SJCRH30 (cell line): Measurements from ENCODE around the gene GRIP1. TPM values are rescaled to one million over a fixed set of nuclear protein-coding genes. Genes with fewer than 3 reads are reported as not detected.

Experiments used
- DNase-seq, 2 experiments: peaks; one replicate each; pipeline ENCODE4 v3.0.0-alpha.2; 2015 to 2020
- H3K27ac ChIP-seq: fragments of 250-450 bp; sonication (Bioruptor Pico); 2 replicates; pipeline ENCODE4 v1.5.1; 2020; ENCODE audit warnings: mild to moderate bottlenecking, moderate library complexity
- H3K27me3 ChIP-seq: fragments of 250-450 bp; sonication (Bioruptor Pico); 2 replicates; pipeline ENCODE4 v1.5.1; 2020; ENCODE audit warnings: mild to moderate bottlenecking, moderate library complexity
- H3K36me3 ChIP-seq: fragments of 250-450 bp; sonication (Bioruptor Pico); 2 replicates; pipeline ENCODE4 v1.5.1; 2020; ENCODE audit warnings: mild to moderate bottlenecking, moderate library complexity
- H3K4me1 ChIP-seq: fragments of 250-450 bp; sonication (Bioruptor Pico); 2 replicates; pipeline ENCODE4 v1.5.1; 2020; ENCODE audit warnings: mild to moderate bottlenecking, moderate library complexity
- H3K4me3 ChIP-seq: fragments of 250-450 bp; sonication (Bioruptor Pico); 2 replicates; pipeline ENCODE4 v1.5.1; 2020; ENCODE audit warnings: mild to moderate bottlenecking, moderate library complexity
- H3K9me3 ChIP-seq: fragments of 250-450 bp; sonication (Bioruptor Pico); replicated peaks from 2 replicates; pipeline ENCODE4 v1.5.1; 2020; ENCODE audit warnings: mild to moderate bottlenecking, moderate library complexity
- total RNA-seq: library from RNA; depleted of rRNA; stranded (reverse); fragments of >200 nt; shearing (Covaris generic); gene quantifications from 2 replicates; pipeline ENCODE4 v1.2.3, GENCODE V29; 2014

The GRIP1 gene
- total RNA-seq, 1 experiment from 2014 or later: 8.2 TPM

DNA sequence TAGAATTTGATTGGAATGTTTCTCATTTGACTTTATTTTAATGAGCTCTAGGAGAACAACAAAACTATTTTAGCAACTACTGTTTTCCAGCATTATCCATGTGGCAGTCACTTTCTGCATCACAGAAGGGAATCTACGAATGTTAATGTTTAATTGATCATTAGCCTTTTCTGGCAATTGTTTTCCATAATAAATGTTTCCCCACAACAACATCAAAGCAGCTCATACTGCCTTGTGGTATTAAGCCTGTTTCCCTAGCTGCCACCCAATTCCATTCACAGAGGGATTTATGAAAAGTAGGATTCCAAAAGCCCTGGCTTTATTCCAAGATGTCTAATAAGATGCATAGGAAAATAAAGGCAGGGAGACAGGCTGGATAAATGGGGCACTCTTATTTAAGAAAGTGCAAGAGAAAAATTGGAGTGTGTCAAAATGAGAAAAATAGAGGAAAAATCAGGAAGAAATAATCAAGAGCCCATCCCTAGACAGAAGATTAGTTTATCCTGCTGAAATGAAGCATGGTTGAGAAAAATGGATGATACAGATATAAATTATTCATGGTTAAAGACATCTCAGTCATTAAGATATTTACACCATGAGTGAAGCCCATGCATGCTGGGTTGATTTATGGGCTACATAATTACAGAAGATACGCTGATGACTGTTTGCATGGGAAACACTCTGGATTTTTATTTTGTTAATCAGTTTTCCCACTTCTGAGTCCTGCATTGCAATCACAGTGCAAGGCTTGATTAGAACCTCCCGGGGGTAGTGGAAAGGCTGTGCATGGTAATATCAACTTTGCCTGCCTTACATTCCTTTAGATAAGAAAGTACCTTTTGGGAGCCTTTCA lies 196.3 kb downstream of the GRIP1 start:
- H3K9me3 ChIP-seq: no peaks in the 10 kb centered on the region
- 0 out of 2 replicates have a peak, but pooled peaks cover 2% of the 10 kb centered on the region for H3K4me1 ChIP-seq
- H3K27ac ChIP-seq: no peak overlapping the region
- no peaks in the 10 kb centered on the region for H3K27me3 ChIP-seq
- H3K4me3 ChIP-seq: no peak overlapping the region
- H3K36me3 ChIP-seq: no peaks in the 10 kb centered on the region
- DNase-seq: peak in 1 of 2 experiments; percentile 10

DNA sequence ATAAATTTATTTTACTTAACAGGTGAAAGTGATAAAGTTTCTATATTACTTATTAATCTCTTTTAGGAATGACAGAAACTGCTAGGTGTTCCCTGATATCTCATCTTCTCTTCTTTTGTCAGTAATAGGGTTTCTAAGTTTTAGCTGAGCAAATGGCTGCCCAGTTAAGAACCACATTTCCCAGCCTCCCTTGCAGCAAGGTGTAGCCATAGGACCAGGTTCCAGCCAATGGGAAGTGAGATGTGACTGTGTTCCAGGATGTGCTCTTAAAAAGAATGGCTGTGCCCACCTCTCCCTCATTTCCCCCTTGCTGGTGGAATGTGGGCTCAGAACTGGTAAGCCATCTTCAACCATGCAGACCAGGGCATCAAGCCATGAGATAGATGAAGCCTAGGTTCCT lies 210.9 kb downstream of the GRIP1 start:
- H3K4me1 ChIP-seq: no peaks in the 10 kb centered on the region
- H3K27ac ChIP-seq: no peak overlapping the region
- no peaks in the 10 kb centered on the region for H3K27me3 ChIP-seq
- no peaks in the 10 kb centered on the region for H3K36me3 ChIP-seq
- no peak overlapping the region for H3K4me3 ChIP-seq
- no peaks in the 10 kb centered on the region for H3K9me3 ChIP-seq
- peak; percentile 7 to 16 for DNase-seq

DNA sequence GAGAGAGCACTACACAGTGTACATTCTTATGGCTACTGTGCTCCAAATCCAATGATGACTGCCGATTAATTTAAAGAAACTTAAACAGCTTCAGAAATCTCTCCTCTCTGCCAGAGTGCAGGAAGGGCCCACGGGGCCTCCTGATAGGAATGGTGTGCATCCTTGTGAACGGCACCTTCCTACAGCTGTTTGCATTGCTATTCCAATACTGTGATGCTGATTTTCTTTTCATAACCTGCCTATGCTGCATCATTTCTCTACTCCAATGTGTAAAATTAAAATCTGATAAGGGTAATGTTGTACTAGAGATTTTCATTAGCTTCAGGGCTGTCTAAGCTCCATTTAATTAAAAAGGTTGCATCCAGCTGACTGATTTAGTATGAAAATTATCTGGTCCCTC lies 217.5 kb downstream of the GRIP1 start:
- Histone ChIP-seq H3K36me3 (0 out of 2 replicates have a peak, but pooled peaks cover 2% of the 10 kb centered on the region), H3K27me3 (no peaks in the 10 kb centered on the region), H3K9me3 (no peaks in the 10 kb centered on the region), H3K4me1 (no peaks in the 10 kb centered on the region), H3K4me3 (no peak overlapping the region), H3K27ac (no peak overlapping the region)
- DNase-seq: no peak

- no peaks in the 10 kb centered on the region for H3K27me3 ChIP-seq
- H3K4me1 ChIP-seq: no peaks in the 10 kb centered on the region
- H3K9me3 ChIP-seq: no peaks in the 10 kb centered on the region
- H3K27ac ChIP-seq: no peak overlapping the region
- H3K36me3 ChIP-seq: 0 out of 2 replicates have a peak, but pooled peaks cover 2% of the 10 kb centered on the region
- DNase-seq: no peak
- no peak overlapping the region for H3K4me3 ChIP-seq
Observed at GRCh38 chr12:66459944-66460482, 218.9 kb downstream of the GRIP1 start.

- H3K4me1 ChIP-seq: no peaks in the 10 kb centered on the region
- H3K36me3 ChIP-seq: 0 out of 2 replicates have a peak, but pooled peaks cover 2% of the 10 kb centered on the region
- no peak overlapping the region for H3K4me3 ChIP-seq
- H3K27me3 ChIP-seq: no peaks in the 10 kb centered on the region
- H3K9me3 ChIP-seq: no peaks in the 10 kb centered on the region
- no peak for DNase-seq
- no peak overlapping the region for H3K27ac ChIP-seq
Observed at GRCh38 chr12:66456612-66457011, 222.3 kb downstream of the GRIP1 start.

GRCh38 chr12:66453844-66454243 lies 225.0 kb downstream of the GRIP1 start:
- Histone ChIP-seq H3K9me3 (no peaks in the 10 kb centered on the region), H3K36me3 (no peaks in the 10 kb centered on the region), H3K4me1 (no peaks in the 10 kb centered on the region), H3K27me3 (no peaks in the 10 kb centered on the region), H3K27ac (no peak overlapping the region), H3K4me3 (no peak overlapping the region)
- DNase-seq: no peak

DNA sequence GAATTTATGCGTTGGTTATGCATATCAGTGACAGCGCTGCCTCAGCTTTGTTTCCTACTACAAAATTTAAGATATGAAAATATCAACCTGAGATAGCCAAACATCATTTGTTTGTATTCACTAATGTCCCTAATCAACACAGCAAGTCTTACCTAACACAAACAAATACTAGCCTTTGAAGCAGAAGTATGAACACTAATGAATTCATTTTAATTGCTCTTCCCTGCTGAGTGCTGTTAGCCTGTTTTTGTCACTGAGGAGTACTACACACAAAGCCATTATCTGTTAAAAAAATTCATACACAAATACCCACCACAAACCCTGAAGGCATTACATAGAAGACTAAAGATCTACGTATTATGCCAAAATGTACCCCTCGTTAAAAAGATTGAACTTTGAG lies 225.8 kb downstream of the GRIP1 start:
- DNase-seq: no peak
- no peaks in the 10 kb centered on the region for H3K4me1 ChIP-seq
- H3K27me3 ChIP-seq: no peaks in the 10 kb centered on the region

GRCh38 chr12:66449531-66449930 lies 229.3 kb downstream of the GRIP1 start:
- DNase-seq: no peak
- no peaks in the 10 kb centered on the region for H3K27me3 ChIP-seq
- no peak overlapping the region for H3K27ac ChIP-seq
- H3K36me3 ChIP-seq: no peaks in the 10 kb centered on the region
- no peaks in the 10 kb centered on the region for H3K9me3 ChIP-seq
- H3K4me3 ChIP-seq: no peak overlapping the region
- no peaks in the 10 kb centered on the region for H3K4me1 ChIP-seq

More for the DNA sequence above, 225.8 kb downstream of the GRIP1 start:
- Histone ChIP-seq H3K36me3 (no peaks in the 10 kb centered on the region), H3K4me3 (no peak overlapping the region), H3K27ac (no peak overlapping the region), H3K9me3 (no peaks in the 10 kb centered on the region)

DNA sequence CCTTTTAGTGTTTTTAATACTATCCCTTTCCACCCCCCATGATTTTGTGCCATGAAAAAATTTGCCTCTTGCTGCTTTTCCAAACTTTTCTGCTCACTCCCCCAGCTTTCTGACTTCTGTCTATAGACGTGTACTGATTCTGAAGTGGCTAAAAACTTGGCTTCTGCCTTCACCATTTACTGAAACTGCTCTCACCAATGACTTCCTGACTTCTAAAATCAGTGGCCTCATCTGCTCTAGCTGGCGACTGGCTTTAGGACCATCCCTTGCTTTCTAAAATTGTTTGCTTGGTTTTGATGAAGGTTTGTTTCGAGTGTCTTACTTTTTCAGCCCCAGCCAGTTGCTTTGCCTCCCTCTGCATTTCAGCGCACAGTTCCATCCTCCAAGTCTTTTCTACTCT lies 231.2 kb downstream of the GRIP1 start:
- no peaks in the 10 kb centered on the region for H3K27me3 ChIP-seq
- H3K9me3 ChIP-seq: no peaks in the 10 kb centered on the region
- no peak for DNase-seq
- no peak overlapping the region for H3K4me3 ChIP-seq
- H3K36me3 ChIP-seq: no peaks in the 10 kb centered on the region
- no peak overlapping the region for H3K27ac ChIP-seq
- no peaks in the 10 kb centered on the region for H3K4me1 ChIP-seq

DNA sequence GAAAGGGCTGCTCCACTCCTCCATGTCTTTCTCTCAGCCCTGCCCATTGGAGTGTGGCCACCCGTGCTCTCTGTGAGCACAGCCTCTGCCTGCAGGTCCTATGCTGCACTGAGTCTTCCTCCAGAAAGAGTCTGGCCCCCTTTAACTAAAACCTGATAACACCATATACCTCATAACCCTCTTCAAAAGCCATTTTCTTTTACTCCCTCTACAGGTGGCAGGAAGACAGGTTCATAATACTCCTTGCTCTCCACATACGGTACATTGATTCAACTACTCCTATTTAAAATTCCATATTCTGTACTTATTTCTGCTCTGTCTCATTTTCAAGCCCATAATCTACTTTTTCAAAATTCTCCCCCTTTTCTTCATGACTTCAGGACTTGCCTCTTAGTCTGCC lies 232.6 kb downstream of the GRIP1 start:
- Histone ChIP-seq H3K4me3 (no peak overlapping the region), H3K4me1 (no peaks in the 10 kb centered on the region), H3K36me3 (no peaks in the 10 kb centered on the region), H3K27ac (no peak overlapping the region), H3K27me3 (no peaks in the 10 kb centered on the region), H3K9me3 (no peaks in the 10 kb centered on the region)
- no peak for DNase-seq

DNA sequence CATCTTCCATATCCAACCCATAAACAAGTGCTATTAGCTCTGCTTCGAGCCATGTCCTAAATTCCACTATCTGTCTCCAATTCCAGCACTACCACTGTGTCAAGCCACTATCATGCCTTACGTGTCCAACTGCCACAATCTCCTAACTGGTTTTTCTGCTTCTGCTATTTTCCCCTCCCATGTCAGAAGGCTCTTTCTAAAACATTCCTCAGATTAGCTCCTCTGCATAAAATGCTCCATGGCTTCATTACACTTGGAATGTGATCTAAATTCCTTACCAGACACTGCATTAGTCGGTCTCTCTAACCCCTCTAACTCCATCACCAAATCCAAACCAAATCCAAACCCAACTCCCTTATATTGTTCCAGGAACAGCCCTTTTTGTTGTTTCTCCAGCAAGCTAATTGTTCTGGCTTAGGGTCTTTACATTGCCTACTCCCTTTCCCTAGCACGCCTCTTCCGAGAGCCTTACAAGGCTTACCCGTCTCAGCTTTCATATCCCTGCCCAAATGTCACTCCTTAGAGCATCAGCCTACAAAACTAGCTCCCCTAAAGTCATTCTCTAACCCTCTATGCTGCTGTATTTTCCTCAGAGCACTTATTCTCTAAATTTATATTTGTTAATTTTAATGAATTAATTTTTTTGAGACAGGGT lies 236.8 kb downstream of the GRIP1 start:
- Histone ChIP-seq H3K4me3 (no peak overlapping the region), H3K9me3 (no peaks in the 10 kb centered on the region), H3K36me3 (no peaks in the 10 kb centered on the region), H3K27me3 (no peaks in the 10 kb centered on the region), H3K4me1 (peaks cover 15% of the 10 kb centered on the region), H3K27ac (no peak overlapping the region)
- no peak for DNase-seq

DNA sequence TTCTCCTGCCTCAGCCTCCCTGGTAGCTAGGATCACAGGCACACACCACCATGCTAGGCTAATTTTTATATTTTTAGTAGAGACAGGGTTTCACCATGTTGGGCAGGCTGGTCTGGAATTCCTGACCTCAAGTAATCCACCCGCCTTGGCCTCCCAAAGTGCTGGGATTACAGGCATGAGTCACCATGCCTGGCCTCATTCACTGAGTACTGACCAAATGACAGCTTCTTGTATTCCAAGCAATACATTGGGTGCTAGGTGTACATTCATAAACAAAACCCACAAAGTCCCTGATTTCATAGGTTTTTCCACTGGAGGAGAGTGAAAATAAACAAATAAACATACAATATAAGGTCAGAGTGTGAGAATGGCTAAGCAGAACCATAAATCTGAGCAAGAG lies 240.3 kb downstream of the GRIP1 start:
- peaks cover 15% of the 10 kb centered on the region for H3K4me1 ChIP-seq
- no peaks in the 10 kb centered on the region for H3K9me3 ChIP-seq
- no peak overlapping the region for H3K4me3 ChIP-seq
- peak; percentile 52 to 61 for DNase-seq
- H3K36me3 ChIP-seq: no peaks in the 10 kb centered on the region
- no peak overlapping the region for H3K27ac ChIP-seq
- no peaks in the 10 kb centered on the region for H3K27me3 ChIP-seq

GRCh38 chr12:66430106-66430505 lies 248.8 kb downstream of the GRIP1 start:
- no peaks in the 10 kb centered on the region for H3K36me3 ChIP-seq
- H3K9me3 ChIP-seq: peaks cover 4% of the 10 kb centered on the region; the same call in 1 of the 2 replicates
- no peak overlapping the region for H3K27ac ChIP-seq
- no peaks in the 10 kb centered on the region for H3K4me1 ChIP-seq
- DNase-seq: no peak
- no peaks in the 10 kb centered on the region for H3K27me3 ChIP-seq
- H3K4me3 ChIP-seq: no peak overlapping the region

DNA sequence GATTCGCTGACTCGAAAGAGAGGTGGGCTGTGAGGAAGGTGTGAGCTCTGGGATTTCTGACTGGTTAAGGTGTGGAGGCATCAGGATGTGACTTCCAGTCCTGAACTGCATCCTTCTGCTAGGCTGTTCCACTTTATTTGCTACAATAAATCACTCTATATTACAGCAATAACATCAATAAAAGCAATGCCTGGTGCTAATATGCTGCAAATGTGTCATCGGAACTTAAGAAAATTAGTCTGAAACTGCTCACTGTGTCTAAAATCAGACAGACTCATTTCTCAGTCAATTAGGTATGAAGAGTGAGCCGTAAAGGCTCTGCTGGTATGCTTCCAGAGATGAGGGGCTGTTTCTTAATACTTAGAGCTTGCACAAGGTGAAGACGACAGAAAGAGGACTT lies 250.0 kb downstream of the GRIP1 start:
- H3K4me1 ChIP-seq: no peaks in the 10 kb centered on the region

GRCh38 chr12:66428261-66428660 lies 250.6 kb downstream of the GRIP1 start:
- Histone ChIP-seq H3K4me1 (no peaks in the 10 kb centered on the region), H3K9me3 (peaks cover 11% of the 10 kb centered on the region; the same call in 1 of the 2 replicates), H3K4me3 (no peak overlapping the region), H3K27me3 (no peaks in the 10 kb centered on the region), H3K27ac (no peak overlapping the region), H3K36me3 (no peaks in the 10 kb centered on the region)
- no peak for DNase-seq

More for the DNA sequence above, 250.0 kb downstream of the GRIP1 start:
- Histone ChIP-seq H3K36me3 (no peaks in the 10 kb centered on the region), H3K27me3 (no peaks in the 10 kb centered on the region), H3K4me3 (no peak overlapping the region), H3K27ac (no peak overlapping the region), H3K9me3 (peaks cover 11% of the 10 kb centered on the region; the same call in 1 of the 2 replicates)
- DNase-seq: no peak
